RWPE2 (cell line): Measurements from ENCODE around the gene CNTN4.

Experiments used
- ATAC-seq: fragments of 200-7000 bp; cut with Tn5 transposase; 3 replicates; pipeline ENCODE4 v1.9.1; 2021; ENCODE audit warnings: low read depth
- DNase-seq: peaks from one replicate; pipeline ENCODE4 v3.0.0-alpha.2; 2020; ENCODE audit warnings: low spot score
- H3K27ac ChIP-seq: fragments of 450-650 bp; 2 replicates; pipeline ENCODE4 v1.5.1; 2017; ENCODE audit warnings: mild to moderate bottlenecking; ENCODE audit not compliant: poor library complexity, severe bottlenecking
- H3K27me3 ChIP-seq: fragments of 250-450 bp; sonication (Bioruptor Pico); 2 replicates; pipeline ENCODE4 v1.5.1; 2021; ENCODE audit warnings: mild to moderate bottlenecking, moderate library complexity; ENCODE audit not compliant: insufficient read depth, poor library complexity, severe bottlenecking
- H3K36me3 ChIP-seq: fragments of 250-450 bp; sonication (Bioruptor Pico); 2 replicates; pipeline ENCODE4 v1.5.1; 2020; ENCODE audit warnings: low read depth, mild to moderate bottlenecking, moderate library complexity
- H3K4me1 ChIP-seq: fragments of 250-450 bp; sonication (Bioruptor Pico); 2 replicates; pipeline ENCODE4 v1.5.1; 2021; ENCODE audit warnings: mild to moderate bottlenecking, moderate library complexity; ENCODE audit not compliant: insufficient read depth, poor library complexity, severe bottlenecking
- H3K4me3 ChIP-seq: fragments of 250-450 bp; sonication (Bioruptor Pico); 2 replicates; pipeline ENCODE4 v1.5.1; 2021; ENCODE audit warnings: mild to moderate bottlenecking, moderate library complexity; ENCODE audit not compliant: severe bottlenecking
- H3K9me3 ChIP-seq: fragments of 250-450 bp; sonication (Bioruptor Pico); 2 replicates; pipeline ENCODE4 v1.5.1; 2021; ENCODE audit warnings: mild to moderate bottlenecking, moderate library complexity; ENCODE audit not compliant: severe bottlenecking
- TF ChIP-seq, protein P1 (sequence below): fragments of 450-650 bp; IDR thresholded peaks from one replicate; pipeline ENCODE4 v1.5.1; 2017; ENCODE audit warnings: mild to moderate bottlenecking, moderate library complexity; ENCODE audit not compliant: poor library complexity, severe bottlenecking

Gene CNTN4

GRCh38 chr3:2535206-2535605, 436.5 kb downstream of the CNTN4 start:
- DNase-seq (no peak), ATAC-seq (no peak)
- TF ChIP-seq, protein P1, sequence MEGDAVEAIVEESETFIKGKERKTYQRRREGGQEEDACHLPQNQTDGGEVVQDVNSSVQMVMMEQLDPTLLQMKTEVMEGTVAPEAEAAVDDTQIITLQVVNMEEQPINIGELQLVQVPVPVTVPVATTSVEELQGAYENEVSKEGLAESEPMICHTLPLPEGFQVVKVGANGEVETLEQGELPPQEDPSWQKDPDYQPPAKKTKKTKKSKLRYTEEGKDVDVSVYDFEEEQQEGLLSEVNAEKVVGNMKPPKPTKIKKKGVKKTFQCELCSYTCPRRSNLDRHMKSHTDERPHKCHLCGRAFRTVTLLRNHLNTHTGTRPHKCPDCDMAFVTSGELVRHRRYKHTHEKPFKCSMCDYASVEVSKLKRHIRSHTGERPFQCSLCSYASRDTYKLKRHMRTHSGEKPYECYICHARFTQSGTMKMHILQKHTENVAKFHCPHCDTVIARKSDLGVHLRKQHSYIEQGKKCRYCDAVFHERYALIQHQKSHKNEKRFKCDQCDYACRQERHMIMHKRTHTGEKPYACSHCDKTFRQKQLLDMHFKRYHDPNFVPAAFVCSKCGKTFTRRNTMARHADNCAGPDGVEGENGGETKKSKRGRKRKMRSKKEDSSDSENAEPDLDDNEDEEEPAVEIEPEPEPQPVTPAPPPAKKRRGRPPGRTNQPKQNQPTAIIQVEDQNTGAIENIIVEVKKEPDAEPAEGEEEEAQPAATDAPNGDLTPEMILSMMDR: no peak
- H3K9me3 ChIP-seq: no peaks in the 10 kb centered on the region
- H3K36me3 ChIP-seq: no peaks in the 10 kb centered on the region
- H3K27me3 ChIP-seq: no peaks in the 10 kb centered on the region
- no peaks in the 10 kb centered on the region for H3K4me1 ChIP-seq
- H3K27ac ChIP-seq: no peak overlapping the region
- no peak overlapping the region for H3K4me3 ChIP-seq

DNA sequence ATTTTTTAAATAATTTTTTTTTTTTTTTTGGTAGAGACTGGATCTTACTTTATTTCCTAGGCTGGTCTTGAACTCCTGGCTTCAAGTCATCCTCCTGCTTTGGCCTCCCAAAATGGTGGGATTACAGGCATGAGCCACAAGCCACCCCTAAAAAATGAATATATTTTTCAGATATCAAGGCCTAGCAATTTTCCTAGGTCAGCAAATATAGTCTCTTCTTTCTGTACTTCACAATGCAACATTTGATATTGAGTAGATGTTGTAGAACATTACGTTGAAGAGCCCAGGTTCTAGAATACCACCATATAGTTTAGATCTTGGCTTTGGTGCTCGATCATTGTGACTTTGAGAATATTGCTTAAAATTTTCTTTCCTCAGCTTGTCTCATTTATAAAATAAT, 437.9 kb downstream of the CNTN4 start:
- TF ChIP-seq, protein P1: no peak
- no peak for DNase-seq
- H3K9me3 ChIP-seq: no peaks in the 10 kb centered on the region
- H3K36me3 ChIP-seq: no peaks in the 10 kb centered on the region
- H3K4me1 ChIP-seq: no peaks in the 10 kb centered on the region
- H3K4me3 ChIP-seq: no peak overlapping the region
- no peak overlapping the region for H3K27ac ChIP-seq
- no peaks in the 10 kb centered on the region for H3K27me3 ChIP-seq
- ATAC-seq: no peak

DNA sequence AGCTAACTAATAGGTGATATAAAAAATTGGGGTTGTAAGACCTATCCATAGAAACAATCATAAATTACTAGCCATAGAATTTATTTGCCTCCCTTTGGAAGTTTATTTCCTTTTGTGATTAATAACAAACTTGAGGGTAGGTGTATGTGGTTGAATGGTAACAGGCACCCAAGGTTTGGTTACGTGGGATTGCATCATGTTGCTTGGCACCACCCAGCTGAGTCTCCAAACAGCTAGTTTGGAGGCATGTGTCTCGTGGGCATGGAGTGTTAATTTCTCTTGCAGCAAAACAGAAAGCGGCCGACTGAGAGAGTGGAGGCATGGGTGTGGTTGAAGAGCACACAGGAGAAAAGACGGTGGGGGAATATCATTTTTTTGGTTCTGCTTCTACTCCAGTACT, 441.4 kb downstream of the CNTN4 start:
- H3K36me3 ChIP-seq: no peaks in the 10 kb centered on the region
- ATAC-seq (no peak), DNase-seq (no peak)
- TF ChIP-seq, protein P1: no peak
- H3K4me1 ChIP-seq: no peaks in the 10 kb centered on the region
- no peak overlapping the region for H3K4me3 ChIP-seq
- H3K9me3 ChIP-seq: no peaks in the 10 kb centered on the region
- H3K27ac ChIP-seq: no peak overlapping the region
- H3K27me3 ChIP-seq: no peaks in the 10 kb centered on the region

- H3K9me3 ChIP-seq: no peaks in the 10 kb centered on the region
- TF ChIP-seq, protein P1: no peak
- H3K4me1 ChIP-seq: no peaks in the 10 kb centered on the region
- H3K27ac ChIP-seq: no peak overlapping the region
- ATAC-seq (no peak), DNase-seq (no peak)
- H3K4me3 ChIP-seq: no peak overlapping the region
- H3K36me3 ChIP-seq: no peaks in the 10 kb centered on the region
- H3K27me3 ChIP-seq: no peaks in the 10 kb centered on the region
Measured at GRCh38 chr3:2543247-2543646, 444.6 kb downstream of the CNTN4 start.

GRCh38 chr3:2544212-2544611, 445.5 kb downstream of the CNTN4 start:
- no peak for DNase-seq
- TF ChIP-seq, protein P1: no peak
- no peak for ATAC-seq
- Histone ChIP-seq H3K36me3 (no peaks in the 10 kb centered on the region), H3K4me3 (no peak overlapping the region), H3K9me3 (no peaks in the 10 kb centered on the region), H3K27ac (no peak overlapping the region), H3K4me1 (no peaks in the 10 kb centered on the region), H3K27me3 (no peaks in the 10 kb centered on the region)
